HT-29 (cell line): ENCODE data around the gene CXCL5. TPM values are rescaled to one million over a fixed set of nuclear protein-coding genes. Genes with fewer than 3 reads are reported as not detected.
"Not testable (repeated sequence)": the region's sequence is repeated elsewhere in the genome, so short reads cannot be mapped to it uniquely, and the experiment has no call there.

Experiments used
- DNase-seq: peaks from one replicate; pipeline ENCODE4 v3.0.0-alpha.2; 2015; ENCODE audit warnings: low spot score
- small RNA-seq: library from RNA; depleted of rRNA; stranded (forward); fragments of <200 nt; gene quantifications from one replicate; pipeline ENCODE3, GENCODE V24; 2014
- total RNA-seq: library from RNA; depleted of rRNA; stranded (reverse); fragments of >200 nt; shearing (Covaris generic); gene quantifications from 2 replicates; pipeline ENCODE4 v1.2.3, GENCODE V29; 2014; rRNA removed

CXCL5 gene
- total RNA-seq, 1 experiment from 2014 or later, result not detected

- DNase-seq, result no peak
Observed at GRCh38 chr4:73970945-73971344, 27.5 kb downstream of the CXCL5 start.

- no peak for DNase-seq
Observed at GRCh38 chr4:73970011-73970410, 28.5 kb downstream of the CXCL5 start.

- DNase-seq, result no peak
Observed at GRCh38 chr4:73967866-73968265, 30.6 kb downstream of the CXCL5 start.

- DNase-seq, result peak; percentile 42
Observed at GRCh38 chr4:73964862-73965611, 33.4 kb downstream of the CXCL5 start.

GRCh38 chr4:73962724-73963123, 35.8 kb downstream of the CXCL5 start:
- DNase-seq, result no peak

GRCh38 chr4:73959041-73959440, 39.4 kb downstream of the CXCL5 start:
- not testable (repeated sequence) for DNase-seq

- no peak for DNase-seq
Observed at GRCh38 chr4:73952352-73952751, 46.1 kb downstream of the CXCL5 start.

GRCh38 chr4:73950376-73950920, 48.0 kb downstream of the CXCL5 start:
- DNase-seq, result not testable (repeated sequence)

GRCh38 chr4:73948990-73949706, 49.3 kb downstream of the CXCL5 start:
- DNase-seq, result no peak

- no peak for DNase-seq
Observed at GRCh38 chr4:73948291-73948690, 50.2 kb downstream of the CXCL5 start.

- DNase-seq, result no peak
Observed at GRCh38 chr4:73947239-73947985, 51.1 kb downstream of the CXCL5 start.

- no peak for DNase-seq
Observed at GRCh38 chr4:73945674-73946449, 52.6 kb downstream of the CXCL5 start.

Small RNA genes within 50 kb of the gene (small RNA-seq; reads per million reads assigned to genes)
- not detected for gene RN7SL218P

Other genes starting within 250 kb of the CXCL5 start
- 0.29 and 2.3 TPM in 2 replicates for gene CXCL6, start 162.0 kb downstream of the CXCL5 start, total RNA-seq
- gene PF4V1, start 145.4 kb downstream of the CXCL5 start, total RNA-seq, result not detected in 2 replicates
- 3.6 and 5.2 TPM in 2 replicates for gene CXCL1, start 129.3 kb downstream of the CXCL5 start, total RNA-seq
- gene PF4, start 16.6 kb downstream of the CXCL5 start, total RNA-seq, result 0.37 and 1.1 TPM in 2 replicates
- not detected in 2 replicates for gene PPBP, start 10.5 kb downstream of the CXCL5 start, total RNA-seq
- gene CXCL3, start 40.0 kb upstream of the CXCL5 start, total RNA-seq, result 1.1 and 1.5 TPM in 2 replicates
- gene CXCL2, start 100.5 kb upstream of the CXCL5 start, total RNA-seq, result 3.1 and 8.3 TPM in 2 replicates
- 18.4 and 32.9 TPM in 2 replicates for gene MTHFD2L, start 159.4 kb upstream of the CXCL5 start, total RNA-seq